HG02938 (cell line): ENCODE data around the gene ST3GAL3.

Experiments
- ATAC-seq: cut with Tn5 transposase; IDR thresholded peaks from one replicate; pipeline ENCODE4 v1.9.1; 2021; ENCODE audit warnings: mild to moderate bottlenecking, moderate library complexity; ENCODE audit not compliant: unreplicated experiment

The ST3GAL3 gene

GRCh38 chr1:43707190-43708001 is at the start of gene ST3GAL3:
ST3GAL3 (plus strand) TSS chr1:43707536; CDS start chr1:43736263, 28,727 bp downstream.
- peak; percentile 82 for ATAC-seq

GRCh38 chr1:43659212-43660166 is 47.8 kb upstream of the ST3GAL3 start:
- no peak for ATAC-seq

- no peak for ATAC-seq
Measured at GRCh38 chr1:43660355-43660754, 47.0 kb upstream of the ST3GAL3 start.

GRCh38 chr1:43664369-43664768 is 43.0 kb upstream of the ST3GAL3 start:
- ATAC-seq, result no peak

GRCh38 chr1:43666608-43667007 is 40.7 kb upstream of the ST3GAL3 start:
- ATAC-seq, result no peak

- ATAC-seq, result no peak
Measured at GRCh38 chr1:43668956-43669355, 38.4 kb upstream of the ST3GAL3 start.

GRCh38 chr1:43669878-43670277 is 37.5 kb upstream of the ST3GAL3 start:
- ATAC-seq, result no peak

GRCh38 chr1:43671193-43671592 is 36.1 kb upstream of the ST3GAL3 start:
- no peak for ATAC-seq

GRCh38 chr1:43671626-43672330 is 35.6 kb upstream of the ST3GAL3 start:
- ATAC-seq, result no peak

GRCh38 chr1:43673261-43673660 is 34.1 kb upstream of the ST3GAL3 start:
- no peak for ATAC-seq

GRCh38 chr1:43678940-43679339 is 28.4 kb upstream of the ST3GAL3 start:
- ATAC-seq, result no peak

GRCh38 chr1:43683560-43683959 is 23.8 kb upstream of the ST3GAL3 start:
- ATAC-seq, result no peak

- ATAC-seq, result no peak
Measured at GRCh38 chr1:43686801-43687200, 20.5 kb upstream of the ST3GAL3 start.

- ATAC-seq, result no peak
Measured at GRCh38 chr1:43687301-43688108, 19.8 kb upstream of the ST3GAL3 start.

GRCh38 chr1:43688109-43688387 is 19.3 kb upstream of the ST3GAL3 start:
- no peak for ATAC-seq

GRCh38 chr1:43688594-43689000 is 18.7 kb upstream of the ST3GAL3 start:
- no peak for ATAC-seq

GRCh38 chr1:43689289-43689688 is 18.0 kb upstream of the ST3GAL3 start:
- no peak for ATAC-seq

GRCh38 chr1:43691871-43692815 is 15.2 kb upstream of the ST3GAL3 start:
- ATAC-seq, result no peak

GRCh38 chr1:43693371-43693770 is 14.0 kb upstream of the ST3GAL3 start:
- ATAC-seq, result no peak
